CD4-positive, alpha-beta T cell treated with Interferon gamma for 1 hour (primary cell): ENCODE data around the gene ORMDL1.
"Not testable (repeated sequence)": the region's sequence is repeated elsewhere in the genome, so short reads cannot be mapped to it uniquely, and the experiment has no call there.

Experiments used
- DNase-seq: peaks from one replicate; pipeline ENCODE4 v3.0.0-alpha.2; 2020

The ORMDL1 gene

GRCh38 chr2:189770590-189771322 is 13.4 kb downstream of the ORMDL1 start:
- no peak for DNase-seq

GRCh38 chr2:189763908-189764661 is 20.1 kb downstream of the ORMDL1 start:
- no peak for DNase-seq

- peak; percentile 91 for DNase-seq
Observed at GRCh38 chr2:189762551-189763298, 21.4 kb downstream of the ORMDL1 start, which contains the start of gene OSGEPL1. Gene OSGEPL1, minus strand, starts transcription at chr2:189762792. Its CDS starts 1,152 bp downstream, at chr2:189761640.

GRCh38 chr2:189762229-189762550 is 21.9 kb downstream of the ORMDL1 start:
- no peak for DNase-seq

- not testable (repeated sequence) for DNase-seq
Observed at GRCh38 chr2:189760154-189760553, 24.0 kb downstream of the ORMDL1 start.

GRCh38 chr2:189756311-189756952 is 27.7 kb downstream of the ORMDL1 start:
- no peak for DNase-seq

- peak; percentile 15 for DNase-seq
Observed at GRCh38 chr2:189751080-189751658, 33.0 kb downstream of the ORMDL1 start.

- no peak for DNase-seq
Observed at GRCh38 chr2:189729430-189729829, 54.7 kb downstream of the ORMDL1 start.

GRCh38 chr2:189726849-189727248 is 57.3 kb downstream of the ORMDL1 start:
- DNase-seq, result no peak

- DNase-seq, result no peak
Observed at GRCh38 chr2:189726271-189726670, 57.9 kb downstream of the ORMDL1 start.

- DNase-seq, result no peak
Observed at GRCh38 chr2:189723192-189723591, 60.9 kb downstream of the ORMDL1 start.
